Activated naive CD4-positive, alpha-beta T cell treated with anti-CD3 and anti-CD28 coated beads, Interleukin-2, amount 10 ng/mL, durations not matched to agents 7 days and 5 days (primary cell): ENCODE measurements around the gene NT5M.

ENCODE experiments used
- CTCF ChIA-PET: fragments of 350-600 bp; sonication (Branson Sonifier 250); formaldehyde crosslinking; loops from one replicate; lab custom pipeline; 2021; ENCODE audit warnings: antibody characterized with exemption; lab: Charles Lee
- DNase-seq: peaks from one replicate; pipeline ENCODE4 v3.0.0-alpha.2; 2020
- H3K27ac Mint-ChIP-seq: one replicate; pipeline ENCODE4 v1.8.0; 2021; ENCODE audit warnings: mild to moderate bottlenecking, moderate library complexity, mixed read lengths
- H3K27me3 Mint-ChIP-seq: one replicate; pipeline ENCODE4 v1.8.0; 2021; ENCODE audit warnings: mild to moderate bottlenecking, mixed read lengths
- H3K36me3 Mint-ChIP-seq: one replicate; pipeline ENCODE4 v1.8.0; 2021; ENCODE audit warnings: mixed read lengths
- H3K4me1 Mint-ChIP-seq: one replicate; pipeline ENCODE4 v1.8.0; 2021; ENCODE audit warnings: mixed read lengths
- H3K4me3 Mint-ChIP-seq: one replicate; pipeline ENCODE4 v1.8.0; 2021; ENCODE audit warnings: mild to moderate bottlenecking, moderate library complexity, mixed read lengths
- H3K9me3 Mint-ChIP-seq: one replicate; pipeline ENCODE4 v1.8.0; 2021; ENCODE audit warnings: mixed read lengths

NT5M gene

GRCh38 chr17:17342242-17342945 is 39.2 kb downstream of the NT5M start:
- Mint-ChIP-seq H3K4me3 (no peak overlapping the region), H3K4me1 (no peaks in the 10 kb centered on the region), H3K9me3 (no peaks in the 10 kb centered on the region), H3K27ac (peak overlapping the region; percentile 12), H3K27me3 (no peaks in the 10 kb centered on the region), H3K36me3 (no peaks in the 10 kb centered on the region)
- no peak for DNase-seq
- CTCF ChIA-PET: interaction anchor here (0.6 kb wide), 1 partner anchor 78 kb away, joined by 3 read pairs; no protein-coding TSS in a partner anchor

GRCh38 chr17:17343160-17343735 is 40.1 kb downstream of the NT5M start:
- no peak for DNase-seq
- CTCF ChIA-PET: no interaction called here
- no peaks in the 10 kb centered on the region for H3K9me3 Mint-ChIP-seq
- H3K27me3 Mint-ChIP-seq: no peaks in the 10 kb centered on the region
- no peaks in the 10 kb centered on the region for H3K4me1 Mint-ChIP-seq
- H3K4me3 Mint-ChIP-seq: no peak overlapping the region
- H3K36me3 Mint-ChIP-seq: no peaks in the 10 kb centered on the region
- H3K27ac Mint-ChIP-seq: no peak overlapping the region

GRCh38 chr17:17343896-17344506 is 40.8 kb downstream of the NT5M start:
- CTCF ChIA-PET: no interaction called here

GRCh38 chr17:17344507-17345293 is 41.5 kb downstream of the NT5M start:
- no peaks in the 10 kb centered on the region for H3K4me1 Mint-ChIP-seq
- H3K27me3 Mint-ChIP-seq: no peaks in the 10 kb centered on the region
- H3K27ac Mint-ChIP-seq: peak overlapping the region; percentile 28
- H3K4me3 Mint-ChIP-seq: no peak overlapping the region
- no peak for DNase-seq
- CTCF ChIA-PET: interaction anchor here (1.1 kb wide), 1 partner anchor 152 kb away, joined by 3 read pairs; no protein-coding TSS in a partner anchor
- no peaks in the 10 kb centered on the region for H3K36me3 Mint-ChIP-seq
- H3K9me3 Mint-ChIP-seq: no peaks in the 10 kb centered on the region

More at GRCh38 chr17:17343896-17344506, 40.8 kb downstream of the NT5M start:
- no peak overlapping the region for H3K4me3 Mint-ChIP-seq
- no peaks in the 10 kb centered on the region for H3K36me3 Mint-ChIP-seq
- H3K27me3 Mint-ChIP-seq: no peaks in the 10 kb centered on the region
- no peak overlapping the region for H3K27ac Mint-ChIP-seq
- no peak for DNase-seq
- H3K4me1 Mint-ChIP-seq: no peaks in the 10 kb centered on the region
- H3K9me3 Mint-ChIP-seq: no peaks in the 10 kb centered on the region

- CTCF ChIA-PET: interaction anchor here (1.1 kb wide), 1 partner anchor 152 kb away, joined by 3 read pairs; no protein-coding TSS in a partner anchor
- DNase-seq: no peak
- H3K9me3 Mint-ChIP-seq: no peaks in the 10 kb centered on the region
- H3K27me3 Mint-ChIP-seq: no peaks in the 10 kb centered on the region
- no peaks in the 10 kb centered on the region for H3K36me3 Mint-ChIP-seq
- no peaks in the 10 kb centered on the region for H3K4me1 Mint-ChIP-seq
- no peak overlapping the region for H3K4me3 Mint-ChIP-seq
- H3K27ac Mint-ChIP-seq: peak overlapping the region; percentile 28
Observed at GRCh38 chr17:17345294-17345597, 42.1 kb downstream of the NT5M start.

- Mint-ChIP-seq H3K36me3 (no peaks in the 10 kb centered on the region), H3K27me3 (no peaks in the 10 kb centered on the region), H3K4me1 (no peaks in the 10 kb centered on the region), H3K4me3 (no peak overlapping the region), H3K27ac (no peak overlapping the region), H3K9me3 (no peaks in the 10 kb centered on the region)
- CTCF ChIA-PET: no interaction called here
- no peak for DNase-seq
Observed at GRCh38 chr17:17345686-17346427, 42.7 kb downstream of the NT5M start.

GRCh38 chr17:17346428-17347233 is 43.5 kb downstream of the NT5M start:
- H3K27ac Mint-ChIP-seq: no peak overlapping the region
- H3K27me3 Mint-ChIP-seq: no peaks in the 10 kb centered on the region
- no peaks in the 10 kb centered on the region for H3K9me3 Mint-ChIP-seq
- H3K4me1 Mint-ChIP-seq: no peaks in the 10 kb centered on the region
- H3K4me3 Mint-ChIP-seq: no peak overlapping the region
- CTCF ChIA-PET: no interaction called here
- no peak for DNase-seq
- no peaks in the 10 kb centered on the region for H3K36me3 Mint-ChIP-seq

GRCh38 chr17:17347234-17347955 is 44.2 kb downstream of the NT5M start:
- H3K4me3 Mint-ChIP-seq: no peak overlapping the region
- CTCF ChIA-PET: interaction anchor here (1.0 kb wide), 1 partner anchor 10 kb away, joined by 3 read pairs; no protein-coding TSS in a partner anchor
- H3K27ac Mint-ChIP-seq: no peak overlapping the region
- no peak for DNase-seq
- no peaks in the 10 kb centered on the region for H3K36me3 Mint-ChIP-seq
- H3K4me1 Mint-ChIP-seq: no peaks in the 10 kb centered on the region
- no peaks in the 10 kb centered on the region for H3K9me3 Mint-ChIP-seq
- no peaks in the 10 kb centered on the region for H3K27me3 Mint-ChIP-seq

GRCh38 chr17:17347956-17348871 is 45.0 kb downstream of the NT5M start:
- CTCF ChIA-PET: interaction anchor here (1.0 kb wide), 1 partner anchor 11 kb away, joined by 3 read pairs; no protein-coding TSS in a partner anchor
- no peaks in the 10 kb centered on the region for H3K9me3 Mint-ChIP-seq
- DNase-seq: no peak
- H3K36me3 Mint-ChIP-seq: no peaks in the 10 kb centered on the region
- no peaks in the 10 kb centered on the region for H3K27me3 Mint-ChIP-seq
- no peaks in the 10 kb centered on the region for H3K4me1 Mint-ChIP-seq
- no peak overlapping the region for H3K4me3 Mint-ChIP-seq
- H3K27ac Mint-ChIP-seq: no peak overlapping the region

GRCh38 chr17:17348872-17349723 is 45.9 kb downstream of the NT5M start:
- H3K9me3 Mint-ChIP-seq: no peaks in the 10 kb centered on the region
- H3K4me1 Mint-ChIP-seq: no peaks in the 10 kb centered on the region
- DNase-seq: no peak
- no peak overlapping the region for H3K27ac Mint-ChIP-seq
- H3K4me3 Mint-ChIP-seq: no peak overlapping the region
- no peaks in the 10 kb centered on the region for H3K36me3 Mint-ChIP-seq
- H3K27me3 Mint-ChIP-seq: no peaks in the 10 kb centered on the region
- CTCF ChIA-PET: no interaction called here

- H3K4me3 Mint-ChIP-seq: no peak overlapping the region
- H3K27me3 Mint-ChIP-seq: no peaks in the 10 kb centered on the region
- H3K4me1 Mint-ChIP-seq: no peaks in the 10 kb centered on the region
- H3K36me3 Mint-ChIP-seq: no peaks in the 10 kb centered on the region
- no peak for DNase-seq
- H3K9me3 Mint-ChIP-seq: no peaks in the 10 kb centered on the region
- H3K27ac Mint-ChIP-seq: no peak overlapping the region
- CTCF ChIA-PET: no interaction called here
Observed at GRCh38 chr17:17349724-17350106, 46.5 kb downstream of the NT5M start.
